Measurements from ENCODE around the gene PPP1CC.

- TF ChIP-seq POLR2A (IDR thresholded peaks at IDR 0.05), result no peak
- TF ChIP-seq, protein P1, sequence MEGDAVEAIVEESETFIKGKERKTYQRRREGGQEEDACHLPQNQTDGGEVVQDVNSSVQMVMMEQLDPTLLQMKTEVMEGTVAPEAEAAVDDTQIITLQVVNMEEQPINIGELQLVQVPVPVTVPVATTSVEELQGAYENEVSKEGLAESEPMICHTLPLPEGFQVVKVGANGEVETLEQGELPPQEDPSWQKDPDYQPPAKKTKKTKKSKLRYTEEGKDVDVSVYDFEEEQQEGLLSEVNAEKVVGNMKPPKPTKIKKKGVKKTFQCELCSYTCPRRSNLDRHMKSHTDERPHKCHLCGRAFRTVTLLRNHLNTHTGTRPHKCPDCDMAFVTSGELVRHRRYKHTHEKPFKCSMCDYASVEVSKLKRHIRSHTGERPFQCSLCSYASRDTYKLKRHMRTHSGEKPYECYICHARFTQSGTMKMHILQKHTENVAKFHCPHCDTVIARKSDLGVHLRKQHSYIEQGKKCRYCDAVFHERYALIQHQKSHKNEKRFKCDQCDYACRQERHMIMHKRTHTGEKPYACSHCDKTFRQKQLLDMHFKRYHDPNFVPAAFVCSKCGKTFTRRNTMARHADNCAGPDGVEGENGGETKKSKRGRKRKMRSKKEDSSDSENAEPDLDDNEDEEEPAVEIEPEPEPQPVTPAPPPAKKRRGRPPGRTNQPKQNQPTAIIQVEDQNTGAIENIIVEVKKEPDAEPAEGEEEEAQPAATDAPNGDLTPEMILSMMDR (IDR thresholded peaks at IDR 0.05), result no peak
These were observed 39.4 kb upstream of the PPP1CC start for GRCh38 chr12:110782094-110782493.

All from ovary (tissue), 3 donors.